H1 (cell line): ENCODE measurements around the gene SAXO1. TPM values are rescaled to one million over a fixed set of nuclear protein-coding genes. Genes with fewer than 3 reads are reported as not detected.

Experiments used
- CBX8 ChIP-seq: fragments of 300-800, 300-1000 bp; sonication (generic); IDR thresholded peaks from 2 replicates; pipeline ENCODE4 v1.7.1; 2016; ENCODE audit warnings: low read depth, low read length, borderline replicate concordance
- CHD2 ChIP-seq: IDR thresholded peaks from 2 replicates; pipeline ENCODE4 v1.6.1; 2012; ENCODE audit warnings: low read length, improper control_type of control experiment
- CREB1 ChIP-seq: IDR thresholded peaks from 2 replicates; pipeline ENCODE4 v1.6.1; 2012; ENCODE audit warnings: inconsistent platforms
- EGR1 ChIP-seq: IDR thresholded peaks from 2 replicates; pipeline ENCODE4 v1.6.1; 2011; ENCODE audit warnings: low read depth, low read length, borderline replicate concordance
- EP300 ChIP-seq, 2 experiments: IDR thresholded peaks; 1 replicate in 1 of 2; 2 replicates in 1 of 2; pipeline ENCODE4 v1.6.1; 2011 to 2012; ENCODE audit warnings: low read depth in 2 of 2, low read length in 2 of 2, mild to moderate bottlenecking in 2 of 2, borderline replicate concordance in 1 of 2, inconsistent platforms in 1 of 2, moderate library complexity in 1 of 2
- FOSL1 ChIP-seq: IDR thresholded peaks from 2 replicates; pipeline ENCODE4 v1.6.1; 2011; ENCODE audit warnings: mild to moderate bottlenecking, low read depth, low read length, moderate library complexity; ENCODE audit not compliant: insufficient read depth
- HDAC2 ChIP-seq, 2 experiments: fragments of 300-600 bp in 1 of 2; sonication (generic) in 1 of 2; IDR thresholded peaks; 2 replicates each; pipeline ENCODE4 v1.6.1; 2011 to 2012; ENCODE audit warnings: low read depth in 2 of 2, low read length in 2 of 2, mild to moderate bottlenecking in 2 of 2, moderate library complexity in 2 of 2, borderline replicate concordance in 1 of 2, inconsistent platforms in 1 of 2
- JUN ChIP-seq: IDR thresholded peaks from 2 replicates; pipeline ENCODE4 v1.6.1; 2011; ENCODE audit warnings: low read depth, mild to moderate bottlenecking, improper control_type of control experiment, low read length
- NANOG ChIP-seq: IDR thresholded peaks from 2 replicates; pipeline ENCODE4 v1.6.1; 2011; ENCODE audit warnings: low read length, low read depth, mild to moderate bottlenecking, inconsistent platforms; ENCODE audit not compliant: insufficient read depth, poor library complexity, severe bottlenecking
- NRF1 ChIP-seq: IDR thresholded peaks from 2 replicates; pipeline ENCODE4 v1.6.1; 2011; ENCODE audit warnings: mild to moderate bottlenecking, low read depth, low read length, improper control_type of control experiment
- RBBP5 ChIP-seq: IDR thresholded peaks from 2 replicates; pipeline ENCODE4 v1.7.1; 2012; ENCODE audit warnings: low read depth, mild to moderate bottlenecking, inconsistent platforms, low read length, moderate library complexity, borderline replicate concordance
- RFX5 ChIP-seq: IDR thresholded peaks from 2 replicates; pipeline ENCODE4 v1.6.1; 2011; ENCODE audit warnings: low read depth, low read length, improper control_type of control experiment, borderline replicate concordance
- SIRT6 ChIP-seq: IDR thresholded peaks from one replicate; pipeline ENCODE4 v1.7.1; 2012; ENCODE audit warnings: low read length, inconsistent platforms
- SP1 ChIP-seq: IDR thresholded peaks from 2 replicates; pipeline ENCODE4 v1.6.1; 2011; ENCODE audit warnings: low read depth, low read length
- SP4 ChIP-seq: IDR thresholded peaks from 2 replicates; pipeline ENCODE4 v1.6.1; 2012; ENCODE audit warnings: low read length, inconsistent platforms
- TAF1 ChIP-seq: IDR thresholded peaks from 2 replicates; pipeline ENCODE4 v1.6.1; 2011; ENCODE audit warnings: mild to moderate bottlenecking, low read depth, low read length
- TAF7 ChIP-seq: optimal IDR thresholded peaks from 2 replicates; pipeline ENCODE3; 2011; ENCODE audit warnings: low read depth, mild to moderate bottlenecking, inconsistent platforms, low read length, moderate library complexity, borderline replicate concordance
- TEAD4 ChIP-seq: IDR thresholded peaks from 2 replicates; pipeline ENCODE4 v1.6.1; 2012; ENCODE audit warnings: low read depth, low read length, inconsistent platforms, mixed read lengths
- polyA plus RNA-seq, 7 experiments: library from polyadenylated mRNA; depleted of rRNA in 3 of 7; stranded (reverse) in 5 of 7; unstranded in 2 of 7; fragments of >200 nt in 5 of 7; fragments of 200-250 nt in 2 of 7; gene quantifications; 1 replicate in 5 of 7; 2 replicates in 1 of 7; 4 replicates in 1 of 7; pipeline versions ENCODE4 v1.2.1 to v1.2.3, GENCODE V29; 2011 to 2013; ENCODE audit warnings: missing spikeins in 2 of 7, mixed read lengths in 2 of 7
- total RNA-seq: library from RNA; stranded (reverse); fragmentation: NEBNext Ultra II Directional; extraction: Animal tissue kit (Norgen Biotek cat#: 25700); gene quantifications from 2 replicates; pipeline ENCODE4 v1.2.1, GENCODE V29; 2021
- TF ChIP-seq, protein P1 (sequence below), 3 experiments: IDR thresholded peaks; 1 replicate in 2 of 3; 2 replicates in 1 of 3; pipeline versions ENCODE4 v1.5.1 to v1.6.1; 2011; ENCODE audit warnings: low read length in 3 of 3, mild to moderate bottlenecking in 3 of 3, inconsistent platforms in 2 of 3, low read depth in 1 of 3, moderate library complexity in 1 of 3; ENCODE audit not compliant: insufficient read depth in 1 of 3; ENCODE audit errors: control extremely low read depth in 1 of 3
- TF ChIP-seq, protein P2 (sequence below): IDR thresholded peaks from 2 replicates; pipeline ENCODE4 v1.6.1; 2012; ENCODE audit warnings: inconsistent platforms

The SAXO1 gene
- total and polyA plus RNA-seq, 2 of the 8 experiments (the other 6 are each of a cell fraction or from before 2014, with no cell fraction given): 0.11 to 0.20 TPM

DNA sequence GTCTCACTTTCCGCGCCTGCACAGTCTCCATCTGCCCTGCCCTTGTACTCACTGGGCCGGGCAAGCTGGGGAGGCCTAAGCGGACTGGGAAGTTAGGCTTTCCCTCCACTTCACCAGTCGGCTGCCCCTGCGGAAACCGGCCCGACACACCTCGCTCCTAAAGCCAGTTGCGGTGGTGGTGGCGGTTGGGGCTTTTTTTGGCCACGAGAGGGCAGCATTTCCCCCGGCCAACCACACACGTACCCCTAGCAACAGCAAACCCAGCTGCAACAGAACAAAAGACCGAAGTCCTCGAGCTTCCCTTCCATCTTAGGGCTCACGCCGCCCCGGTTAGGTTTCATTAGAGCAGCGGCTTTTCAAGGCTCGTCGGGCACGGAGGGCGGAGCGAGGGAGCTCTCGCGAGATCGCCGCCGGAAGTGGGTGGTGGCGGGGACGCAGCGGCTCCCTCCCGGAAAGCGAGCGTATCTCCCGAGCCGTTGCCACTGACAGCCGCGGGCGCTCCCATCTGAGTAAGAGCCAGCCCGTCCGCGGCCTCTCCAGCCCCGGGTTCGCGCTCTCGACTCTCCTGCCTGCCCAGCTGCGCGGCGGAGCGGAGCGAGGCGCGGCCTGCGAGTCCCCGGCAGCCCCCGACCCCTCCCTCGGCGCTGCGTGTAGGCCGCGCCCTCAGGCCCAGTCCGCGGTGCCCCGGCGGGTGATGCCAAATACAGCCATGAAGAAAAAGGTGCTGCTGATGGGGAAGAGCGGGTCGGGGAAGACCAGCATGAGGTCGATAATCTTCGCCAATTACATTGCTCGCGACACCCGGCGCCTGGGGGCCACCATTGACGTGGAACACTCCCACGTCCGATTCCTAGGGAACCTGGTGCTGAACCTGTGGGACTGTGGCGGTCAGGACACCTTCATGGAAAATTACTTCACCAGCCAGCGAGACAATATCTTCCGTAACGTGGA is 16.2 kb upstream of the SAXO1 start, which contains the start of gene RRAGA (continued):
- TF ChIP-seq, protein P1, sequence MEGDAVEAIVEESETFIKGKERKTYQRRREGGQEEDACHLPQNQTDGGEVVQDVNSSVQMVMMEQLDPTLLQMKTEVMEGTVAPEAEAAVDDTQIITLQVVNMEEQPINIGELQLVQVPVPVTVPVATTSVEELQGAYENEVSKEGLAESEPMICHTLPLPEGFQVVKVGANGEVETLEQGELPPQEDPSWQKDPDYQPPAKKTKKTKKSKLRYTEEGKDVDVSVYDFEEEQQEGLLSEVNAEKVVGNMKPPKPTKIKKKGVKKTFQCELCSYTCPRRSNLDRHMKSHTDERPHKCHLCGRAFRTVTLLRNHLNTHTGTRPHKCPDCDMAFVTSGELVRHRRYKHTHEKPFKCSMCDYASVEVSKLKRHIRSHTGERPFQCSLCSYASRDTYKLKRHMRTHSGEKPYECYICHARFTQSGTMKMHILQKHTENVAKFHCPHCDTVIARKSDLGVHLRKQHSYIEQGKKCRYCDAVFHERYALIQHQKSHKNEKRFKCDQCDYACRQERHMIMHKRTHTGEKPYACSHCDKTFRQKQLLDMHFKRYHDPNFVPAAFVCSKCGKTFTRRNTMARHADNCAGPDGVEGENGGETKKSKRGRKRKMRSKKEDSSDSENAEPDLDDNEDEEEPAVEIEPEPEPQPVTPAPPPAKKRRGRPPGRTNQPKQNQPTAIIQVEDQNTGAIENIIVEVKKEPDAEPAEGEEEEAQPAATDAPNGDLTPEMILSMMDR (IDR thresholded peaks at IDR 0.05; ENCODE audit: control extremely low read depth in 1 of 3, insufficient read depth in 1 of 3, low read depth in 1 of 3, low read length in 3 of 3): peak; percentile 74 to 91 (median 75)
- TF ChIP-seq FOSL1 (no peak), SP4 (peak; percentile 91; the same call in 1 of the 2 replicates), EP300 (IDR thresholded peaks at IDR 0.05; ENCODE audit: borderline replicate concordance in 1 of 2, low read depth in 2 of 2, low read length in 2 of 2) (no peak; a peak in 1 of 3 replicates), TAF7 (peak; percentile 88), SIRT6 (no peak), CBX8 (no peak), NANOG (no peak), HDAC2 (IDR thresholded peaks at IDR 0.05; ENCODE audit: borderline replicate concordance in 1 of 2, low read depth in 2 of 2, low read length in 2 of 2) (peak; percentile 1 to 71; a peak in 1 of 4 replicates), TAF1 (peak; percentile 90), RBBP5 (peak; percentile 92), CREB1 (peak; percentile 33; the same call in 1 of the 2 replicates), RFX5 (peak; percentile 65; the same call in 1 of the 2 replicates), NRF1 (0 out of 2 replicates have a peak, but pooled peaks have one; percentile 2), CHD2 (peak; percentile 98), TEAD4 (peak; percentile 54), SP1 (peak; percentile 30), JUN (no peak), EGR1 (no peak)
- TF ChIP-seq, protein P2, sequence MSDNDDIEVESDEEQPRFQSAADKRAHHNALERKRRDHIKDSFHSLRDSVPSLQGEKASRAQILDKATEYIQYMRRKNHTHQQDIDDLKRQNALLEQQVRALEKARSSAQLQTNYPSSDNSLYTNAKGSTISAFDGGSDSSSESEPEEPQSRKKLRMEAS: peak; percentile 80
